HG03342 (cell line): ENCODE measurements around the gene DEPDC7.

Source experiments
- ATAC-seq: cut with Tn5 transposase; IDR thresholded peaks from one replicate; pipeline ENCODE4 v1.9.1; 2021; ENCODE audit warnings: mild to moderate bottlenecking, moderate library complexity; ENCODE audit not compliant: unreplicated experiment

Gene DEPDC7

DNA sequence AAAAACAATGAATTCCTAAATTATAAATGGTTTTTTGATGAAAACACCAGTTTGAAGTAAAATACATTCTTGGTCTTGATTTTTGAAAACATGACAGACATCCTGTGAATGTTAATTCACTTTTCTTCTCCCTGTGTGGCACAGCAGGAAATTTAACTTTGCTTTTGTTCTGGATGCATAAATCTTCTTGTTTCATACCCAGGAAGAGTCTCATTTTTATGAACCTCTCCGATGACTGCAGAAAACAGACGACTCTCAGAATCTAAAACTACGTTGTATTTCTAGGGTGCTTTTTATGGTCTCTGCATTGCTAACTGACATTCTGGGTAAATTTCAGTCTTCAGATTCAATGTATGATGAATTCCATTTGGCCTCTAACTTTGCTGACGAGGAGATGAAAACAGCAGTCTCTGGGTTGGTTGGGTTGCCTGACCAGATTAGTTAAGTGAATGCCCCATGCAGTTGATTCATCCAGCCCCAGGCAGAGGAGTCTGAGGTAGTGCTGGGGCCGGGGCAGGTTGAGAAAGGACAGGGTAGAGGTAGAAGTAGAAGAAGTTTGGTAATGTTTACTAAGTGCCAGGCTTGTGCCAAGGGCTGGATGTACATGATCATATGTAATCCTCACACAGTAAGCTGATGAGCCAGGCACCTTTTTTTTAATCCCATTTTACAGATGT is 43.8 kb downstream of the DEPDC7 start:
- no peak for ATAC-seq

- ATAC-seq = no peak
These were observed 44.6 kb downstream of the DEPDC7 start for GRCh38 chr11:33060271-33060670.

- no peak for ATAC-seq
These were observed 46.5 kb downstream of the DEPDC7 start for GRCh38 chr11:33062137-33062536.

DNA sequence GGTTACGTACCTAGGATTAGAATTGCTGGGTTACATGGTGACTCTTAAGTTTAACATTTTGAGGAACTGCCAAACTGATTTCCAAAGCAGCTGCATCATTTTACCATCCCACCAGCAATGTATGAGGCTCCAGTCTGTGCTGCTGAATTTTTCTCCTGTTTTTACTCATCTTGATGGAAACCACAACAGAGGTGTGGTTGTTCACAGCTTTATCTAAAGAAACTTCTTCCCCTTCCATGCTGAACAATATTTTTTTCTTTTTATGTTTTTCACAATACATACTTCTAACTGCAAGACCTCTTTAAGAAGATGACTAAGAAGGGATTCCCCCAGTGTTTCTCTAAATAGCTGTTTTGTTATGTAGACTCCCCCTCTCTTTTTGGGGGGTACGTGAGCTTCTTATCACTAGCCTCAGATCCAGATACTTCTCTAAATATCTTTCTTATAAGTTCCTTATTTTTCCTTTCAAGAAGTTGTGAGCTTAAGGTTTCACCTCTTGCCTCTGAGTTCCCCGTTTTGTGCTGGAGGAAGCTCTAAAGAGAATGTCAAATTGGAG is 47.7 kb downstream of the DEPDC7 start:
- peak; percentile 44 for ATAC-seq

GRCh38 chr11:33064033-33064825 is 48.6 kb downstream of the DEPDC7 start:
- no peak for ATAC-seq

DNA sequence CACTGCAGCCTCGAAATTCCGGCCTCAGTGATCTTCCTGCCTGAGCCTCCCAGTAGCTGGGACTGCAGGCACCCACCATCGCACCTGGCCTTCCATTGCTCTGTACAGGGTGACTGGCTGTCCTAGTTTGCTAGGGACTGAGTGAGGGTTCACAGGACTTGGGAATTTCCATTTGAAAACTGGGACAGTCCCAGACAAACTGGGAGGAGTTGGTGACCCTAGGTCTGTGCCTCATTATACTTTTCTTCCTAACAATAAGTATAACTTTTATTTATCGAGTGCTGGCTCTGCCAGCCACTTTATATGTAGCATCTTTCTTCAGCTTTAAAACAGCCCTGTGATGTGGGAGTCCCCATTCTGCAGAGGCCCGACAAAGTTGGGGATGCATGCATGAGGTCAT is 49.2 kb downstream of the DEPDC7 start:
- ATAC-seq = no peak

DNA sequence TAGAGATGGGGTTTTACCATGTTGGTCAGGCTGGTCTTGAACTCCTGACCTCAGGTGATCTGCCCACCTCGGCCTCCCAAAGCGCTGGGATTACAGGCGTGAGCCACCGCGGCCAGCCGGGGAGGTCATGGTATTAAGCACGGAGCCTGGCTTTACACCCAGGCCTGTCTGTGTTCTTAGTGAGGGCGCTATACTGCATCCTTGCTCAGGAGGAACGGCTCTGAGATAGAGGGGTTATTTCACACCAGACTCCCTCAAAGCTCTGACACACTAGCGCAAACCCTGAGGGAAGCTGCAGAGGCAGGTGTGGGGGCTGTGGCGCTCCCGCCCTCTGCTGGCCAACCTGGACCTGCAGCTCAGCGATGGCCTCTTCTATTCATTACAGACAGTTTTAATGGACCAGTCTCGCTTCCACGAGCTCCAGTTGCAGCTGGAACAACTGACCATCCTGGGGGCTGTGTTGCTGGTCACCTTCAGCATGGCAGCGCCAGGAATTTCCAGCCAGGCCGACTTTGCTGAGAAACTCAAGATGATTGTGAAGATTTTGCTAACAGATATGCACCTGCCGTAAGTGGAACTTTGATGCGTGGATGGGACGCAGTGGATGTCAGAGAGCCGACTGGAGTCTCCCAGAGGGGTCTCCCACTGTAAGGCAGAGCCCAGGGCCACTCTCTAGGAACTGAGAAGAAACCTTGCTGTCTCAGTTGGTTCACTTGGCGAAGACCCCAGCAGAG is 49.9 kb downstream of the DEPDC7 start:
- peak; percentile 42 for ATAC-seq

GRCh38 chr11:33067294-33067693 is 51.6 kb downstream of the DEPDC7 start:
- no peak for ATAC-seq

DNA sequence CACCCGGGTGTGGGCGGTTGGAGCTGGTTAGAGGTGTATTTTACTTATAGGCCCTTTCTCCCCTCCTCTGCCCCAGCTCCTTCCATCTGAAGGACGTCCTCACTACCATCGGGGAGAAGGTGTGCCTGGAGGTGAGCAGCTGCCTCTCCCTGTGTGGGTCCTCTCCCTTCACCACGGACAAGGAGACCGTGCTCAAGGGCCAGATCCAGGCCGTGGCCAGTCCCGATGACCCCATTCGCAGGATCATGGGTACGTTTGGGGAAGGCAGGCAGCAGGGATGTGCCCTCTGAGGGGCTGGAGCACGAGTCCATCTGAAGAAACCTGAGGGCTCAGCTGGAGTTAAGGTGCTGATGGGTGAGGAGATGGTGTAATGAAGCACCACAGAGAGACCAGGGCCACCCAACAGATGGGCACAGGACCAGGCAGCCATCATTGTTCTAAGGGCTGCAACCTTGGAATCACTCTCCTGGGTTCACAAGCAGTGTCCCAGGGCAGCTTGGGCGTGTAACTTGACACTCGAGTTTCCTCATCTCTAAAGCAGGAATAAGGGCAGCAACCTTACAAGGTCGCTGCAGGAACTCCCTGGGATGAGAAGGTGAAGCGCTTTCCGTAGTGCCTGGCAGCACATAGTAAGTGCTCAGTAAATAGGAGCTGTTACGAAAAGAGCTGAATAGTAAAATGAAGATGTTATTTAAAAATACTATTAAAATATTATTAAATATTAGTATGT is 53.1 kb downstream of the DEPDC7 start:
- no peak for ATAC-seq

DNA sequence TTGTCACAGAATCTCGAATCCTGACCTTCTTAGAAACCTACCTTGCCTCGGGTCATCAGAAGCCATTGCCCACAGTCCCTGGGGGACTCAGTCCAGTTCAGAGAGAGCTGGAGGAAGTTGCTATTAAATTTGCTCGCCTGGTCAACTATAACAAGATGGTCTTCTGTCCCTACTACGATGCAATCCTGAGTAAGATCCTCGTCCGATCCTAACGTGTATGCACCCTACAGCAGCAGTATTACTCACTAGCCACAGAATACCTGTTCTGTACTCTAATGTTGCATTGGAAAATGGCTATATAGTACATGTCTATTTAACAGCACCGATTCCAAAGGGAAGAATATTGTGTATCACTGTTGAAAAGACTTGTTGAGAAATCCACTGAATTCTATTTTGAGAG is 56.8 kb downstream of the DEPDC7 start:
- no peak for ATAC-seq
